HepG2 (cell line): ENCODE data around the gene PRDX2. TPM values are rescaled to one million over a fixed set of nuclear protein-coding genes. Genes with fewer than 3 reads are reported as not detected.
A peak's percentile ranks its signal among the peaks of the same experiment; 100 is the strongest.

ENCODE experiments used
- ATAC-seq: fragments of 200-7000 bp; cut with Tn5 transposase; 3 replicates; pipeline ENCODE4 v1.9.1; 2020; ENCODE audit warnings: mild to moderate bottlenecking, moderate library complexity
- BruUV-seq: library from RNA; stranded (reverse); fragments of 400-500 nt; replicated peaks from 2 replicates; lab custom pipeline; 2021; lab: Mats Ljungman, UMichigan
- CTCF ChIA-PET: fragments of 300-600 bp; formaldehyde crosslinking; extraction: SDS; loops from one replicate; lab custom pipeline; 2021; ENCODE audit warnings: low total read pairs, inconsistent platforms, low intra/inter-chr PET ratio; lab: Yijun Ruan, JAX
- POLR2A ChIA-PET: fragments of 350-600 bp; sonication (Branson Sonifier 250); formaldehyde crosslinking; loops from one replicate; lab custom pipeline; 2020; ENCODE audit warnings: antibody characterized with exemption, inconsistent platforms; lab: Yijun Ruan, JAX
- DNase-seq: peaks from one replicate; pipeline ENCODE4 v3.0.0-alpha.2; 2015; ENCODE audit warnings: low spot score
- FAIRE-seq: peaks from 3 replicates; lab custom pipeline; 2011; peaks lifted over from hg19 to GRCh38; lab: Jason Lieb, UNC
- H2AFZ ChIP-seq: one replicate; pipeline ENCODE4 v1.6.1; 2011; ENCODE audit warnings: low read length, inconsistent platforms
- H3K27ac ChIP-seq: fragments of 300-600 bp; 3 replicates; pipeline ENCODE4 v1.8.0; 2011; ENCODE audit warnings: mixed run types, mild to moderate bottlenecking, mixed read lengths, low read length, inconsistent platforms; ENCODE audit not compliant: insufficient read depth; ENCODE audit errors: extremely low read length
- H3K27me3 ChIP-seq, 2 experiments: fragments of 200-600 bp in 1 of 2; 2 replicates in 1 of 2; 3 replicates in 1 of 2; pipeline versions ENCODE4 v1.6.0 to v1.8.0; 2011; ENCODE audit warnings: low read length in 2 of 2, mild to moderate bottlenecking in 2 of 2, moderate library complexity in 2 of 2, inconsistent platforms in 1 of 2; ENCODE audit not compliant: insufficient read depth in 2 of 2, control insufficient read depth in 1 of 2
- H3K36me3 ChIP-seq, 2 experiments: fragments of 200-600 bp in 1 of 2; replicated peaks in 1 of 2; 2 replicates in 1 of 2; 3 replicates in 1 of 2; pipeline versions ENCODE4 v1.5.1 to v1.8.0; 2011; ENCODE audit warnings: low read length in 2 of 2, inconsistent platforms in 1 of 2; ENCODE audit not compliant: insufficient read depth in 2 of 2, control insufficient read depth in 1 of 2
- H3K4me1 ChIP-seq: 2 replicates; pipeline ENCODE4 v1.5.1; 2012; ENCODE audit warnings: low read length, inconsistent platforms; ENCODE audit not compliant: insufficient read depth
- H3K4me2 ChIP-seq: 2 replicates; pipeline ENCODE4 v1.6.0; 2011; ENCODE audit warnings: low read depth, low read length, inconsistent platforms
- H3K4me3 ChIP-seq, 3 experiments: fragments of 200-600 bp in 1 of 3; sonication (generic), shearing (Covaris generic) in 1 of 3; replicated peaks in 1 of 3; 2 replicates each; pipeline ENCODE4 v1.5.1; 2011 to 2016; ENCODE audit warnings: low read length in 3 of 3, inconsistent platforms in 2 of 3, low read depth in 2 of 3, mild to moderate bottlenecking in 2 of 3, control low read depth in 1 of 3, mixed read lengths in 1 of 3; ENCODE audit not compliant: insufficient read depth in 1 of 3
- H3K79me2 ChIP-seq: one replicate; pipeline ENCODE4 v1.6.1; 2011; ENCODE audit warnings: low read length, inconsistent platforms; ENCODE audit not compliant: insufficient read depth
- H3K9ac ChIP-seq: 2 replicates; pipeline ENCODE4 v1.6.0; 2011; ENCODE audit warnings: mild to moderate bottlenecking, low read depth, low read length, inconsistent platforms; ENCODE audit not compliant: insufficient read depth
- H3K9me3 ChIP-seq: 2 replicates; pipeline ENCODE4 v1.5.1; 2012; ENCODE audit warnings: mild to moderate bottlenecking, low read length
- H4K20me1 ChIP-seq: 2 replicates; pipeline ENCODE4 v1.6.0; 2011; ENCODE audit warnings: inconsistent platforms, mild to moderate bottlenecking, low read length, moderate library complexity; ENCODE audit not compliant: insufficient read depth
- BORCS8-MEF2B ChIP-seq: sonication (generic); formaldehyde crosslinking; IDR thresholded peaks from 2 replicates; pipeline ENCODE4 v1.8.0; 2022; ENCODE audit warnings: mild to moderate bottlenecking, missing genetic modification reagents
- KDM2A ChIP-seq: sonication (generic); formaldehyde crosslinking; IDR thresholded peaks from 2 replicates; pipeline ENCODE4 v1.4.0; 2020; ENCODE audit warnings: low read depth, missing genetic modification reagents, borderline replicate concordance
- KDM5A ChIP-seq: fragments of 200-600 bp; sonication (generic); IDR thresholded peaks from 2 replicates; pipeline ENCODE4 v1.7.0; 2018; ENCODE audit warnings: antibody characterized with exemption, mild to moderate bottlenecking, low read length, borderline replicate concordance
- LCORL ChIP-seq, 2 experiments: fragments of 450-650 bp in 1 of 2; sonication (generic) in 1 of 2; formaldehyde crosslinking in 1 of 2; IDR thresholded peaks; 2 replicates each; pipeline versions ENCODE4 v1.5.0 to v1.6.1; 2017 to 2020; ENCODE audit warnings: antibody characterized with exemption in 1 of 2, missing genetic modification reagents in 1 of 2
- PHF20 ChIP-seq: sonication (generic); formaldehyde crosslinking; IDR thresholded peaks from 2 replicates; pipeline ENCODE4 v1.5.0; 2020; ENCODE audit warnings: mild to moderate bottlenecking, missing genetic modification reagents
- PITX1 ChIP-seq: sonication (generic); formaldehyde crosslinking; IDR thresholded peaks from 2 replicates; pipeline ENCODE4 v1.5.1; 2020; ENCODE audit warnings: mild to moderate bottlenecking, missing genetic modification reagents
- PLRG1 ChIP-seq: fragments of 450-650 bp; conservative IDR thresholded peaks from 2 replicates; pipeline ENCODE4 v1.6.1; 2016
- PRMT3 ChIP-seq: sonication (generic); formaldehyde crosslinking; IDR thresholded peaks from 2 replicates; pipeline ENCODE4 v1.8.1; 2022; ENCODE audit warnings: low read depth, mild to moderate bottlenecking, moderate library complexity, missing genetic modification reagents, borderline replicate concordance
- WIZ ChIP-seq: sonication (generic); formaldehyde crosslinking; IDR thresholded peaks from 2 replicates; pipeline ENCODE4 v1.5.1; 2020; ENCODE audit warnings: mild to moderate bottlenecking, missing genetic modification reagents
- ZNF343 ChIP-seq: sonication (generic); formaldehyde crosslinking; IDR thresholded peaks from 2 replicates; pipeline ENCODE4 v1.4.0; 2020; ENCODE audit warnings: mild to moderate bottlenecking, missing genetic modification reagents
- ZNF776 ChIP-seq: sonication (generic); formaldehyde crosslinking; IDR thresholded peaks from 2 replicates; pipeline ENCODE4 v1.4.0; 2020; ENCODE audit warnings: mild to moderate bottlenecking, missing genetic modification reagents
- WGBS: methylation state at CpG from one replicate; pipeline ENCODE4 v1.1.6; 2017; ENCODE audit warnings: low lambda C conversion rate; 5-methylcytosine and 5-hydroxymethylcytosine counted together
- in situ Hi-C: cut with HindIII; loops from 2 replicates; pipeline ENCODE4 v1.10.0; 2017; ENCODE audit warnings: low pct_unique_long_range_greater_than_20kb; ENCODE audit not compliant: extremely low pct_ligation_motif_present
- intact Hi-C: fragments of 100-400 bp; cut with micrococcal nuclease; formaldehyde crosslinking; loops from one replicate; pipeline ENCODE4 v1.10.0; 2022; ENCODE audit not compliant: unreplicated experiment
- polyA plus RNA-seq, 8 experiments: library from polyadenylated mRNA; depleted of rRNA in 3 of 8; stranded (reverse) in 7 of 8; unstranded in 1 of 8; fragments of >200 nt; fragmentation: Illumina TruSeq in 4 of 8; extraction: Trizol in 4 of 8; gene quantifications; 2 replicates each; pipeline versions ENCODE4 v1.2.1 to v1.2.3, GENCODE V29; 2011 to 2016; ENCODE audit warnings: low read depth in 4 of 8, missing spikeins in 1 of 8, mixed read lengths in 1 of 8; ENCODE audit not compliant: insufficient read depth in 1 of 8
- total RNA-seq, 5 experiments: library from RNA; depleted of rRNA; stranded (reverse); fragments of >200 nt; fragmentation: Illumina TruSeq; extraction: Trizol; gene quantifications; 2 replicates each; pipeline ENCODE4 v1.2.3, GENCODE V29; 2016; ENCODE audit warnings: low read depth in 1 of 5
- TF ChIP-seq, protein P1 (sequence below): sonication (generic); formaldehyde crosslinking; IDR thresholded peaks from 2 replicates; pipeline ENCODE4 v1.4.0; 2020; ENCODE audit warnings: missing genetic modification reagents
- TF ChIP-seq, protein P2 (sequence below): sonication (generic); formaldehyde crosslinking; conservative IDR thresholded peaks from 2 replicates; pipeline ENCODE4 v1.8.0; 2022; ENCODE audit warnings: missing genetic modification reagents
- TF ChIP-seq, protein P3 (sequence below): IDR thresholded peaks from 2 replicates; pipeline ENCODE4 v1.6.1; 2016; ENCODE audit warnings: low read depth
- TF ChIP-seq, protein P4 (sequence below): sonication (generic); formaldehyde crosslinking; conservative IDR thresholded peaks from 2 replicates; pipeline ENCODE4 v1.5.0; 2020; ENCODE audit warnings: missing genetic modification reagents
- TF ChIP-seq, protein P5 (sequence below): IDR thresholded peaks from 2 replicates; pipeline ENCODE4 v1.6.1; 2016; ENCODE audit warnings: missing genetic modification reagents, missing compliant biosample characterization

Gene PRDX2
- total and polyA plus RNA-seq, 2 of the 13 experiments (the other 11 are each of a cell fraction or from before 2014, with no cell fraction given) = 218 to 381 TPM

DNA sequence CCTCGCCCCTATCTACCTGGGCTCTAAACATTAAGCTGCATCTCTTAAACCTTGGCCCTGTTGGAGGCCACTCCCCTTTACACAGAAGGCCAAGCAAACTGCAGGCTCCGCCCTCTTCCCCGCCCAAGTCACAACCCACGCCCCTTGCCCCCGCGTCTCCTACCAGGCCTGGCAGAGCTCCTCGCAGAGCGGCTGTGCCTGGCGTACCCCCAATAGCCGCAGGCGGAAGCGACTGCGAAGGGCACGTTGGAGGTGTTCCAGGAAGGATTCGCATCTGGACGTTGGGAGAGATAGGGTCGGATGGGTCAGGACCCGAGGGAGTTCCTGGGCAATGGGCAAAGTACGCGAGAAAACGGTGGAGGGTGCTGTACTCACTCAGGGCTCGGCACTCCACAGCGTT is 26.9 kb upstream of the PRDX2 start (continued):
- TF ChIP-seq, protein P1, sequence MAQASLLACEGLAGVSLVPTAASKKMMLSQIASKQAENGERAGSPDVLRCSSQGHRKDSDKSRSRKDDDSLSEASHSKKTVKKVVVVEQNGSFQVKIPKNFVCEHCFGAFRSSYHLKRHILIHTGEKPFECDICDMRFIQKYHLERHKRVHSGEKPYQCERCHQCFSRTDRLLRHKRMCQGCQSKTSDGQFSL = no peak
- no peak for TF ChIP-seq PRMT3 (CRISPR knock-in tag)

DNA sequence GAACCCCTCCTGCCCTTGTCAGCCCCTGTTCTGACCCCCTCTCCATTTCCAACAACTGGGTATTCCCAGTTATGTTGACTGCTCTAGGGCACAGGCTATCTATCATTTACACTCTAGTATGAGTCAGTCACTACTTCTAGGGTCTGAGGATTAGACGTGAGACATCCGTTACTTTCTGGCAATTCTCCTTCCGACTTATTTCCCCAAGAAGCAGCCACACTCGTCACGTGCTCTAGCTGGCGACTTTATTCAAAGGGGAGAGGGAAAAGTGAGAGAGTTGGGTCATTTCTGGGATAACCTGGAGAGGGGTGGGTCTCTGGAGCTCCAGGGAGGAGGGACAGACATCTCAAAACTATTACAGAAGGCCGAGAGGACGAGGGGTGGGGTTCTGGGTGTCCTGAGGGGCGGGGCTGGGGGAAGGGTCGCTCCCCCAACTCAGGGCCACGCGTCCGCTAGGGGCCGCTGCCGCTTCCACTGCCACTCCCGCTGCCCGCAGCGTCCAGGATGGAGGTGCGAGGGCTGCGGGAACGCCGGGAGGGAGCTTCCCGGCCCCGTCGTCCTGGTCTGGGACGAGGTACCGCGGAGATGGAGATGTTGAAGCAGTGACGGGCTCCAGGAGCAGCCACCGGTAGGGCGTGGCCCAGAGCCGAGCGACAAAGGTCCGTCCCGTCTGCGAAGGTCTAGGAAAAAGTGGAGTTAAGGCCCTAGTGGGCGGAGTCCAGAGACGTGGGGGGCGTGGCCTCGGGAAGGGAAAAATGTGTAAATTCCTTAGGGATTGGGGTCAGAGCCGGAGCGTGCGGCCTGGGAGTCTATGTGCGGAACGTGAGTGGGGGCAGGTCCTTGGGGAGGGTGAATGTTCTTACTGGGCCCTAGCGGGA is 23.9 kb upstream of the PRDX2 start:
- no peak overlapping the region for H3K9ac ChIP-seq
- H3K36me3 ChIP-seq = no peaks in the 10 kb centered on the region
- FAIRE-seq (no peak), DNase-seq (no peak), ATAC-seq (peak; percentile 76)
- ChIA-PET POLR2A (no interaction called here), CTCF (interaction anchor here (1.0 kb wide), 1 partner anchor 12 kb away, joined by 3 read pairs; no protein-coding TSS in a partner anchor)
- H4K20me1 ChIP-seq = no peaks in the 10 kb centered on the region
- H2AFZ ChIP-seq = no peak overlapping the region
- H3K4me1 ChIP-seq = peaks cover 29% of the 10 kb centered on the region
- peaks cover 0 to 9% of the 10 kb centered on the region in 2 experiments; a peak in 1 of 5 replicates for H3K27me3 ChIP-seq
- peak overlapping the region; percentile 69; the same call in 1 of the 2 replicates for H3K4me2 ChIP-seq
- intact Hi-C loops (no loop called here), in situ Hi-C loops (no loop called here)
- no peak overlapping the region for H3K27ac ChIP-seq
- H3K4me3 ChIP-seq = peak overlapping the region in 1 of 3 experiments; percentile 64; a peak in 2 of 6 replicates
- no peaks in the 10 kb centered on the region for H3K9me3 ChIP-seq
- whole genome bisulfite sequencing = 15% methylated on average over 32 of the region's 46 CpGs
- H3K79me2 ChIP-seq = no peaks in the 10 kb centered on the region
- BruUV-seq = no TSS peak
- TF ChIP-seq, protein P2, sequence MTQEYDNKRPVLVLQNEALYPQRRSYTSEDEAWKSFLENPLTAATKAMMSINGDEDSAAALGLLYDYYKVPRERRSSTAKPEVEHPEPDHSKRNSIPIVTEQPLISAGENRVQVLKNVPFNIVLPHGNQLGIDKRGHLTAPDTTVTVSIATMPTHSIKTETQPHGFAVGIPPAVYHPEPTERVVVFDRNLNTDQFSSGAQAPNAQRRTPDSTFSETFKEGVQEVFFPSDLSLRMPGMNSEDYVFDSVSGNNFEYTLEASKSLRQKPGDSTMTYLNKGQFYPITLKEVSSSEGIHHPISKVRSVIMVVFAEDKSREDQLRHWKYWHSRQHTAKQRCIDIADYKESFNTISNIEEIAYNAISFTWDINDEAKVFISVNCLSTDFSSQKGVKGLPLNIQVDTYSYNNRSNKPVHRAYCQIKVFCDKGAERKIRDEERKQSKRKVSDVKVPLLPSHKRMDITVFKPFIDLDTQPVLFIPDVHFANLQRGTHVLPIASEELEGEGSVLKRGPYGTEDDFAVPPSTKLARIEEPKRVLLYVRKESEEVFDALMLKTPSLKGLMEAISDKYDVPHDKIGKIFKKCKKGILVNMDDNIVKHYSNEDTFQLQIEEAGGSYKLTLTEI (CRISPR knock-in tag) = no peak
- TF ChIP-seq WIZ (no peak), PLRG1 (no peak), KDM2A (CRISPR knock-in tag) (peak; percentile 73; the same call in 1 of the 2 replicates), KDM5A (no peak), ZNF343 (CRISPR knock-in tag) (no peak), PITX1 (CRISPR knock-in tag) (no peak), PHF20 (no peak), BORCS8-MEF2B (CRISPR knock-in tag) (no peak), LCORL (IDR thresholded peaks at IDR 0.05) (no peak), LCORL (CRISPR knock-in tag; IDR thresholded peaks at IDR 0.05) (no peak), ZNF776 (CRISPR knock-in tag) (no peak)
- TF ChIP-seq, protein P3, sequence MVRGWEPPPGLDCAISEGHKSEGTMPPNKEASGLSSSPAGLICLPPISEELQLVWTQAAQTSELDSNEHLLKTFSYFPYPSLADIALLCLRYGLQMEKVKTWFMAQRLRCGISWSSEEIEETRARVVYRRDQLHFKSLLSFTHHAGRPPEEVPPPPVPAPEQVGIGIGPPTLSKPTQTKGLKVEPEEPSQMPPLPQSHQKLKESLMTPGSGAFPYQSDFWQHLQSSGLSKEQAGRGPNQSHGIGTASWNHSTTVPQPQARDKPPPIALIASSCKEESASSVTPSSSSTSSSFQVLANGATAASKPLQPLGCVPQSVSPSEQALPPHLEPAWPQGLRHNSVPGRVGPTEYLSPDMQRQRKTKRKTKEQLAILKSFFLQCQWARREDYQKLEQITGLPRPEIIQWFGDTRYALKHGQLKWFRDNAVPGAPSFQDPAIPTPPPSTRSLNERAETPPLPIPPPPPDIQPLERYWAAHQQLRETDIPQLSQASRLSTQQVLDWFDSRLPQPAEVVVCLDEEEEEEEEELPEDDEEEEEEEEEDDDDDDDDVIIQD (CRISPR knock-in tag) = 0 out of 2 replicates have a peak, but pooled peaks have one; percentile 37
- TF ChIP-seq, protein P4, sequence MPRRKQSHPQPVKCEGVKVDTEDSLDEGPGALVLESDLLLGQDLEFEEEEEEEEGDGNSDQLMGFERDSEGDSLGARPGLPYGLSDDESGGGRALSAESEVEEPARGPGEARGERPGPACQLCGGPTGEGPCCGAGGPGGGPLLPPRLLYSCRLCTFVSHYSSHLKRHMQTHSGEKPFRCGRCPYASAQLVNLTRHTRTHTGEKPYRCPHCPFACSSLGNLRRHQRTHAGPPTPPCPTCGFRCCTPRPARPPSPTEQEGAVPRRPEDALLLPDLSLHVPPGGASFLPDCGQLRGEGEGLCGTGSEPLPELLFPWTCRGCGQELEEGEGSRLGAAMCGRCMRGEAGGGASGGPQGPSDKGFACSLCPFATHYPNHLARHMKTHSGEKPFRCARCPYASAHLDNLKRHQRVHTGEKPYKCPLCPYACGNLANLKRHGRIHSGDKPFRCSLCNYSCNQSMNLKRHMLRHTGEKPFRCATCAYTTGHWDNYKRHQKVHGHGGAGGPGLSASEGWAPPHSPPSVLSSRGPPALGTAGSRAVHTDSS (CRISPR knock-in tag) = no peak
- TF ChIP-seq, protein P5, sequence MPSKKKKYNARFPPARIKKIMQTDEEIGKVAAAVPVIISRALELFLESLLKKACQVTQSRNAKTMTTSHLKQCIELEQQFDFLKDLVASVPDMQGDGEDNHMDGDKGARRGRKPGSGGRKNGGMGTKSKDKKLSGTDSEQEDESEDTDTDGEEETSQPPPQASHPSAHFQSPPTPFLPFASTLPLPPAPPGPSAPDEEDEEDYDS (CRISPR knock-in tag) = no peak
